Mesenteric fat pad (tissue), 1 donor: ENCODE measurements around the gene PCDH12. TPM values are rescaled to one million over a fixed set of nuclear protein-coding genes. Genes with fewer than 3 reads are reported as not detected.

Experiments used
- DNase-seq: peaks from one replicate; pipeline ENCODE4 v3.0.0-alpha.2; 2020; ENCODE audit warnings: low spot score
- total RNA-seq: library from RNA; stranded (reverse); fragmentation: NEBNext Ultra II Directional; extraction: Animal tissue kit (Norgen Biotek cat#: 25700); gene quantifications from one replicate; pipeline ENCODE4 v1.2.1, GENCODE V29; 2021
- donor health status: DM: yes; HTN: yes; CAD: no.

The PCDH12 gene
- total RNA-seq, 1 donor from 2014 or later, result 6.4 TPM

DNA sequence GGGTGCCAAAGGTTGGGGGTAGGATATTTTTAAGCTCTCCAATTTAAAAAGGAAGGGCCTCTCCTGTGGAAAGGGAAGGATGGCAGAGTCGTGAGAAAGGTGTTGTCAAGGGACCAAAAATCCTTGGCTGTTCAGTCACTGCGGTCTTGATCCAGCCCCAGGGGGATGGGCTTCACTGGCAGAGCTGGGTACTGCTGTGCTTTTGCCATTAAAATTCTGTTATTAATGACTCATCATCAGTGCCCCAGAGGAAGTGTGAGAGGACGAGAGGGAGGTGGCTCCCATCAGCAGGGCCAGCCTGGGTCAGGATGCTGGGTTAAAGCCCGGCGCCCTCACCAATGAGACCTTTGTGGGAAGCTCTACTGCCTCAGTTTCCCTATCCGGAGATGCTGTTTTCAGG lies 16.7 kb downstream of the PCDH12 start:
- no peak for DNase-seq

DNA sequence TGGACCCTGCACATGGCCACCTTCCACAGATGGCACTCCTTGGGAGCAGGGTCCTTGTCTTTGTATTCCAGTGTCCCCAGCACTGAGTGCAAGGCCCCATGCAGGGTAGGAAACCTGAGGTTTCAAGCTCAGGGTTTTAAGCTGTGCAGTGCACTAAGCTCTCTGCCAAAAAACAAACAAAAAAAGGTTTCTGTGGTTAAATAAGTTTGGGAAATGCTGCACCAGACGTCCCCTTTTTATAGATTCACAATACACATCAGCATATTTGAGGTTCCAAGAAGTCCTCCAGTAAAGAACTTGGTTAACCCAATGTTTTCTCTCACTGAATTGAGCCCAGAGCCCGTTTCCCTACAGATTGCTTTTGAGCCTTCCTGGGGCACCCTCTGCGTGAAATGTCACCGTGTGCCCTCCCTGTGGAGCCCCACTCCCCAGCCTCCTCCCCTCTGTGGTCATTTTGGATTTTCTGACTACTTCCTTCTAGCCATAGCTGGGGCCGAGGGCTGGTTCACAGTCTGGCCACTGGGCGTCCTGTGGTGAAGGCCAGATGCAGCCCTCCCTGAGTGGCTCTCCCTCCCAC lies 17.2 kb downstream of the PCDH12 start:
- DNase-seq, result no peak

DNA sequence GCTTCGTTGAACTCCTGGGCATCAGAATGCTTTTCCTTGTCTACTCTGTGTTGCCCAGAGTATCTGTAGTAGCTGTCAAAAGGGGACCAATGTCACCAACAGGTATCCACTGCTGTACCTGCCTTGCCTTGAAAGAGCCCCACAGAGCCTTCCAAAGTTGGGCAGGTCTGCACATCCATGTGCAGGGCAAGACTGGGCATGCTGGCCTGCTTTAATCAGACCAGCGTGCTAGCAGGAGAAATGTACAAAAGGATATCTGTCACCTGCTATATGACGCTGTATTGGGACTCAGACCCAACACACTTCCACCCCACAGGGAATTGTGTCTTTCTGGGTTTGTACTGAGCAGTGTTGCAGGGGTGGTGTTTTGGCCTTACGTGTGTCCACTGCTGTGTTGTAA lies 22.5 kb downstream of the PCDH12 start:
- no peak for DNase-seq

DNA sequence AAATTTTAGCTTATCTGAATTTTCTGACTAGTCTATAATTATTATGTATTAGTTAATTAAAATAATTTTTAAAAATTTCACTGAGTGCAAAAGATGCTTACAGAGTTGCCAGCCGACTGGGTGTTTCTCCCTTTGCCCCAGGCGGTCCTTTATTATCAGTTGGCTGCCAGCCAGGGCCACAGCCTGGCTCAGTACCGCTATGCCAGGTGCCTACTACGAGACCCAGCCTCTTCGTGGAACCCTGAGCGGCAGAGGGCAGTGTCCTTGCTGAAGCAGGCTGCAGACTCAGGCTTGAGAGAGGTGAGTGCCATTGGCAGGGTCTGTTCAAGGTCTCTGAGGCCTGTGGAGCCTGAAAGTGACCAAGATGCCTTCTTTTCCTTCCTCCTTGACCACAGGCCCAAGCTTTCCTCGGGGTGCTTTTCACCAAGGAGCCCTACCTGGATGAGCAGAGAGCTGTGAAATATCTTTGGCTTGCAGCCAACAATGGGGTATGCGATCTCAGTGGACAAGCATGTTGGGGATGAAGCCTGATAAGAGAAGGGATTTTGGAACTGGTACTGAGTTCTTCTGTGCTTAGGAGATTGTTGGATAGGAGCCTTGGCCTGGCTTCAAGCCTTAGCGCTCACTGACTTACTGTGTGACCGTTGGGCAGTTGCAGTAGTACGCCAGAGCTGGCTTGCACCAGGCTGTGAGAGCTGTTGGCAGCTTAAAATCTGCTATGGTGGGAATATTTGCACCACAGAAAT lies 23.7 kb downstream of the PCDH12 start:
- no peak for DNase-seq

DNA sequence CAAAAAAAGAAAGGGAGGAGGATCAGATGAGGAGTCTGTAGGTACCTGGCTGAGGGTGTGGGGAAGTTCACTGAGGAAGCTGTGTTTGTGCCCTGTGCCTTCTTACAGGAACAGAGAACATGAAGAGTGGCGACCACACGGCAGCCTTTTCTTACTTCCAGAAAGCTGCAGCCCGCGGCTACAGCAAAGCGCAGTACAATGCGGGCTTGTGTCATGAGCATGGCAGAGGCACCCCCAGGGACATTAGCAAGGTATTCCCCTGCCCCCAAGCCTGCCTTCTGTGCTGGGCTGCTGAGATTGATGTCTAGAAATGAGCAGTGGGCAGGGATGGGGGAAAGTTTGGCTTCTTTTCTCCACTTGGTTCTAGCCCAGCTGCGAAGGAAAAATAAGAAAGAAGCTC lies 24.9 kb downstream of the PCDH12 start:
- no peak for DNase-seq

DNA sequence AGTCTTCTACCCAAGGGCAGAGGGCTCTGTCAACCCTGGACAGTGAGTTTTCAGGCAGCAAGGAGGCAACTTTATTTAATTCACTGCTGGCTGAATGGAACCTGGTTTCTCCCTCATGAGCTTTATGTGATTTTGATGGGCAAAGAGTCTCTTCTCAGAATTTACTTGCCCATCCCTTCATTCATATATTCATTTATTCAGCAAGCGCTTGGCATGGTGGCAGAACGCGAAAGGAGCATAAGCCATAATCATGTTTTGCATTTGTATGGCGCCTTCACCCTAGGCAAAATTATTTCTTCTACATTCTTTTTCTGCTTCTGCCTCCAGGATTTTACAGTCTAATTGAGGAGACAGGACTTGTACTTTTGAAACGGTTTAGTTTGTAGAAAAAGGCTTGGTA lies 26.3 kb downstream of the PCDH12 start:
- DNase-seq, result no peak

DNA sequence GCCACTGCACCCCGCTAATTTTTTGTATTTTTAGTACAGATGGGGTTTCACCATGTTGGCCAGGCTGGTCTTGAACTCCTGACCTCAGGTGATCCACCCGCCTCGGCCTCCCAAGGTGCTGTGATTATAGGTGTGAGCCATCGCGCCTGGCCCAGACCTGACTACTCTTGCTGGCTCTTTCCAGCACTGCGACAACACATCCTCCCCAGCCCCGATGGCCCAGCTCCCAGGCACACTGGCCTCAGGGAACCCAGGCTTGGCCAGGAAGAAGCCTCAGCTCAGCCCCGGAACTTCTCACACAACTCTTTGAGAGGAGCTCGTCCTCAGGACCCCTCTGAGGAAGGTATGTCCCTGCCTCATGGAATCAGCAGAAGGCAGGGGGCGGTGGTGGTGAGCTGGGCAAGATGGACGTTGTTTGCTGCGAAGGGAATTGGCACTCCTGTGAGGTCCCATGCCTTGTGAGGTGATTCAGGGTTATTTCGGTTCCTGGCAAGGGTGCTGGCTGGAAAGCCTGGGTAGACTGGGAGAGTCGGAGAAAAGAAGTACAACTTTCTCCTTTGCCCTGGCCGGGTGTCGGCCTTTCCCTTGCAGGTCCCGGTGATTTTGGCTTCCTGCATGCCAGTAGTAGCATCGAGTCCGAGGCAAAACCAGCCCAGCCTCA lies 28.5 kb downstream of the PCDH12 start:
- no peak for DNase-seq

DNA sequence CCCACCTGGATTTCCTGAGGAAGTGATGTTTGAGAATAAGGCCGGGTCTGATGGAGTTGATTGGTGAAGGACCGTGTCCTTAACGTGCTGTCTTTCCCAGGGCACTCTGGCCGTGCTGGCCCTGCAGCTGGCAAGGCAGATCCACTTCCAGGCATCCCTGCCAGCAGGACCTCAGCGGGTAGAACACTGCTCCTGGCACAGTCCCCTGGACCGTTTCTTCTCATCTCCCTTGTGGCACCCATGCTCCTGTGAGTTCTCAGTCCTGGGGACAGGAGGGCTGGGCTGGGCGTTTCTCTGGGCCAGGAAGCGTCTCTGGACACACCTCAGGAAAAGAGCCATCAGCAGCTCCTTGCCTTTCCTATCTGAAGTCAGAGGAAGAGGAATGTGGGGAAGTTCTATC lies 30.0 kb downstream of the PCDH12 start:
- peak; percentile 73 for DNase-seq

DNA sequence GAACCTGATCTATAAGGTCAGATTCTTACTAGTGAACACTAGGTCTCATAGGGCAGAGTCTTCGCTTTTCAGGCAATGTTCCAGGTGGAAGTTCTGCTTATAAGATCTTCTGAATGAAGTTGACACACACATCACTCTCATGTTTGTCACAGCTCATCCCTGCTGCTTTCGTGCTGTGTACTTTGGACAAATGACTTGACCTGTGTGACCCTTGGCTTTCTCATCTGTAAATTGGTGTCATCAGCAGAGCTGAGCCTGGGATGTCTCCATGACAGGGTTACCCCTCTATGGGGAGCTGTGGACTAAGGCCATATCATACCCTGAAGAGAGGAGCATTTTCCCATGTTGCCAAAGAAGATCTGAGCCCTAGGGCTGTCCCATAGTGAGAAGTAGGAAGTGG lies 31.6 kb downstream of the PCDH12 start:
- DNase-seq, result no peak

DNA sequence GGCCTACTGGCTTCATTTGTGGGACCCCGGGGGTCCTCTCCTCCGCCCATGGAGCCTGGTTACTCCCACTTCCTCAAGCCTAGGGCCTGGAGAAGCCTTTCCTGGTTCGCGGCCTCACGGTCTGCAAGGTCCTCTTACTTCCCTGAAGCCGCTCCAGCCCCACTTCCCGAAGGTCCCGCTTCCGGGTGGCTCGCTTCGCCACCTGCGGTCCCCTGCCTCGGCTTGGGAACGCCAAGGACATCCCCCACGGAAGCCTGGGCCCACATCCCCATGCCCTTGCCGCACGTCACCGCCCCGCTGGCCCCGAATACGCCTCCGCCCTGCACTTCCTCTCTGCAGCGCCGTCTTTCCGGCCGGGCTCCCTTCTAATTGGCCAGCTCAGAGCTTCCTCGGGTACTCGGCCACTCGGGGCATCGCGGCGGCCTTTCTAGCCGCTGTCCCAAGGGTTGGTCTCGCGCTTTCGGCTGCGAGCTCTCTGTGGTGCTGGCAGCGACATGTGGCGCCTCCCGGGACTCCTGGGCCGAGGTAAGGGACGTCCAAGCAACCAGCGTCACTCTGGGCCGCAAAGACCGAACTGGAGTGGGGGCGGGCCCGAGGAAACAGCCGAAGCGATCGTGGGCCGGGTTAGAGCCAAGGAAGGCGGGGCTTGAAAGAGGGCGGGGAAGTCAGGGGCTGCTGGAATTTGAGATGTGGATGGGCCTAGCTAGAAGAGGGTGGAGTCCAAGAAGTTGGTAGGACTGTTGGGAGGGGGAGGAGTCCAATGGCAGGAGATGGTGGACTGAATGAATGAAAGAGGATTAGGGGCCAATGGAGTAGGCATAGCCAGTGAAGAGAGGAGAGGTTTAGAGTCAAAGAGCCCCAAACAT lies 34.3 kb downstream of the PCDH12 start, which contains the start of gene DELE1:
DELE1 (plus strand) TSS at position 424 of the 866 bp plus-strand sequence; CDS start at position 495, 71 bp downstream.
- DNase-seq, result peak; percentile 98

DNA sequence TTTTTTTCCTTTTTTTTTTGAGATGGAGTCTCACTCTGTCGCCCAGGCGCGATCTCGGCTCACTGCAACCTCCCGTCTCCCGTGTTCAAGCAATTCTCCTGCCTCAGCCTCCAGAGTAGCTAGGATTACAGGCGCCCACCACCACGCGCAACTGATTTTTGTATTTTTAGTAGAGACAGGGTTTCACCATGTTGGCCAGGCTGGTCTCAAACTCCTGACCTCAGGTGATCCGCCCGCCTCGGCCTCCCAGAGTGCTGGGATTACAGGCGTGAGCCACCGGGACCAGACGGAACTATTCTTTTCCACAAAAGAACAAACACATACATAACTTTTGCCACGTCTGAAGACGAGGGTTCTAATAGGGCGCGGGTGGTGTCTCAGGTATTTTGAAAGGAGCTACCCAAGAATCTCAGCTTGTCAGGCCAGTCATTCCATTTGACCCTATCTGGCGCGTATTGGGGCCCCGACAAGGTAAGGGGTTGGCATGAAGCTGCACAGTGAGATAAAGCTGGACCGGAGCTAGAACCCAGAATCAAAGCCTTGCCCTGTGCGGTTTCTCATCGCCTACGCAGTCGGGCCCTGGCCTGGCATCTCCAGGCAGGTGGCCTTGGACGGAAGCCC lies 35.1 kb downstream of the PCDH12 start:
- peak; percentile 55 for DNase-seq

DNA sequence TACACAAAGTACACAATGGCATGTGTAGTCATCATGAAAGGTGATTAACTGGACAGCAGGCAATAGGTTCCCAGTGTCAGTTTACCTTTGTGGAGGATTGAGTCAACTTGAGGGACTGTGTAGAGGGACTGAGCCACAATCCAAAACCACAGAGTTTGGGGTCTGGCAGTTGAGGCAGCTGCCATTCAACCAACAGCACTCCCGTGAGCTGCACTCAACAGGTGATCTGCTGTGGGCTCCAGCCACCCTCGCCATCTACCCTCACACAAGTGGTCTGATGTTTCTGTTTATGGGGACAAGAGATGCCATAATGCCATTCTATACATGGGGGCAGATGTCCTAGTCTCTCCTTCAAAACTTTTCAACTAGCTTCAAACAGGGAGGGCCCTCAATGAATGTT lies 37.2 kb downstream of the PCDH12 start:
- peak; percentile 26 for DNase-seq

DNA sequence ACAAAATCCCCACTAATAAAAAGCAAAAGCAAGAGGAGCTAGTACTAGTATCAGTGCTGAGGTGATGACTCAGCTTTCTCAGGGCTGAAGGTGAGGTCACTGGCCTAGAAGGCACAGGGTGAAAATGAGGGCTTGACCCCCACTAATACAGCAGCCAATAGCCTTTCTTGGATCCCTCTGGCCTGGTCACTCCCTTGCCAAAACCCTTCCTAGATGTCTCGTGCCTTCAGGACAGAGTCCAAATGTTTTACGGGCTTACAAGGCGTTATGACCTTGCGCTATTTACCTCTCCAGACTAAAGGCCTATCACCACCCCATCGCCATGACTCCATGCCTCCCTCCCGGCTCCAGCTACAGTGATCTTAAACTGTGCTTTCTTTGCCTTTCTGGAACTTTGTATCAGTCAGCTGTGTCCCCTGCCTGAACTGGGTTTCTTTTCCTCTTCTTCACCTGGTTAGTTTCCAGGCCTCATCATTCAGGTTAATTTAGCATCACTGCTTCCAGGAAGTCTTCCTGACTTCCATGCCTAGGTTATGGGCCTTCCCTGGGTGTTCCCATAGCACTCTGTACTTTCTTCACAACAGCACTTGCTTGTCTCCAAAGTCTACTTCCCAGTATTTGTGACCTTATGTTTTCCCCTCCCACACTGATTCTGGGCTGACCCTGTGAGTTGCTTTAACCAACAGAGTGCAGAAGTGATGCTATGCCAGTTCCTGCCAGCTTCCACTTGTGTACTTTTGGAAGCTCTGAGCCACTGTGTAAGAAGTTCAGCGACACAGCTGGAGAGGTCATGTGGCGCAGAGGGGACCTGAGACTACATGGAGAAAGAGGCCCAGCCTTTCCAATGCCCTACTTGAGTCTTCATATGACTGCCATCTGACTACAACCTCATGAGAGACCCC lies 38.5 kb downstream of the PCDH12 start:
- DNase-seq, result peak; percentile 43

DNA sequence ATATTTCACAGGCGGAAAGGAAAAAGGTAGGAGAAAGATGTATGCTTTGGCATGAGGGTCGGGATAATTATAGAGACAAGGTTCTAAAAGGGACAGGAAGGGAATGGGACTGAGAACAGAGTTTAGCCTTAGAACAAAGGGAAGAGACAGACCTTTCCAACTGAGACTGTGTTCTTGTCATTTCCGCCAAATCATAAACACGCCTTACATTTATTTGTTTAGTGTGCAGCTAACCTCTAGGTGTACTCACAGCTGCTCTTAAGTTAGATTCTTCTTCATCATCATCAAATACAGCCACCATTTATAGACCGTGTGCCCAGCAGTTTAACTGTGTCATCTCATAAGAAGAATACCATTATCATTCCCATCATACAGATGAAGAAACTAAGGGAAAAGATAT lies 40.2 kb downstream of the PCDH12 start:
- DNase-seq, result no peak

DNA sequence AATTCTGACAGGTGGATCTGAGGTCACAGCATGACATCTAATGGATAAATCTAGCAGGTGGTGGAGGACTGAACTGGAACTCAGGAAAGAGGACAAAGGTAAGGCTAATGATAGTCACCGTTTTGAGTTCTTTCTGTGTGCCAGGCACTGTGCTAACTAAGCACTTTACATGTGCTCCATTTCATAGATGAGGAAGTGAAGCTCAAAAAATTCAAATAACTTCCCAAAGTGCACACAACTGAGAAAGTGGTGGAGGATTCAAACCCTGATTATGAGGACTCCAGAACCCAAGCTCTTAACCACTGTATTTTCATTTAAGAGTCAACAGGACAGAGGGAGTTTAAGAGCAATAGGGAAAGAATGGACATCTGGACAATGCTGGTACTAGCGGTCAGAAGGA lies 41.5 kb downstream of the PCDH12 start:
- no peak for DNase-seq

DNA sequence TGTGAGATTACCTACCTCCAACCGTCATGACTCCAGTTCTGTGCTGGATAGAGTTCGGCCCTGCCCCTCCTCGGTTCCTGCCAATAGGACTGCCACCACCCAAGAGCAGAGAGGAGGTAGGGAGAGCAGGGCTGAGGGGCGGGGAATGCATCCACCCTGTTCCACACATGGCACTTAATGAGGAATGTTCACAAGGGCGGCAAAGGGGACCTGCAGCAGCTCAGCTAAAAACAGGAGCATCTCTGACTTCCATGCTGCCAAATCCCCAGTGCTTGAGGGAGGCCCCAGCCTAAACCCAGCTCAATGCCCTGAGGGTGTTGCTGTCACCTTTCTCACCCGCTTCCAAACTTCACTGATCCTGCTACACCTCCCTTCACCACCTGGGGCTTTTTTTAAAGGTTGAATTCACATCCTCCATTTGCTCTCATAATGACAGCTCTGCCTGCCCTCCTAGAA lies 42.1 kb downstream of the PCDH12 start:
- peak; percentile 57 for DNase-seq

DNA sequence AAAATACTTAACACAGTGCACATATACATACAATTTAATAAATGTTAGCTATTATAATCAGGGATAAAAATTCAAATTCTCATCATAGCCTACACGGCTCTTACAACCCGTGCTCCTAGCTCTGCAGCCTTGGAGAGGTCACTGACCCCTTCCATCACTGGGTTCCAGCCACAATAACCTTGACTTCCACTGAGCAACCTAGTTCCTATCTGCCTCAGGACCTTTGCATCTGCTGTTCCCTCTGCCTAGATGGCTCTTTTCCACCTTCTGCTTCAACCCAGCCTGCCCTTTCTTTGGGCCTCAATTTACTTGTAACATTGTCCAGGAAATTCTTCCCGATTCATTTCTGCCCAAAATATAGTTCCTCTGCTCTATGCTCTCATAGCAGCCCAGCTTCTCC lies 43.2 kb downstream of the PCDH12 start:
- no peak for DNase-seq

DNA sequence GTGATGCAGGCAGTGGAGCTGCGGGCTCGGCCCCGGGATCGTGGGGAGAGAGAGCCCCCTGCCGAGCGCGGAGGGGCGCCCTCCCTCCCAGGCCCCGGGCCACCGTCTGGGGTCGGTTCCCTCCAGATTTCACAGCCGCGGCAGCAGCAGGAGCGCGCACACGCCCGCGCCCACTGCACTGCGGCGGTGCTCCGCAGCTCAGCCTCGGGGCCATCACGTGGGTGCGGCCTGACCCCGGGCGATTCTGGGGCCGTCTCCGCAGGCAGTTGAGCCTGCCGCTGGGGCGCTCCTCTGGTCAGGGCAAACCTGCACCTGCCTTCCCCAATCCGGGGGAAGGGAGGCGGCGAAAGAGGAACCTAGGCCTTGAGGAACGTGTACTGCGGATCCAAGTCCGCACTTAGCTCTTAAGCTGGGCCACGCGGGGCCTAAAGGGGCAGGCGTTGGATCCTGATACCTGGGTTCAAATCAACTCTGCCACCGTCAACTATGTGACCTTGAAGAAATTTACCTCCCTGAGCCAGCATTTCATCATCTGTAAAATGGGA lies 43.7 kb downstream of the PCDH12 start:
- no peak for DNase-seq

DNA sequence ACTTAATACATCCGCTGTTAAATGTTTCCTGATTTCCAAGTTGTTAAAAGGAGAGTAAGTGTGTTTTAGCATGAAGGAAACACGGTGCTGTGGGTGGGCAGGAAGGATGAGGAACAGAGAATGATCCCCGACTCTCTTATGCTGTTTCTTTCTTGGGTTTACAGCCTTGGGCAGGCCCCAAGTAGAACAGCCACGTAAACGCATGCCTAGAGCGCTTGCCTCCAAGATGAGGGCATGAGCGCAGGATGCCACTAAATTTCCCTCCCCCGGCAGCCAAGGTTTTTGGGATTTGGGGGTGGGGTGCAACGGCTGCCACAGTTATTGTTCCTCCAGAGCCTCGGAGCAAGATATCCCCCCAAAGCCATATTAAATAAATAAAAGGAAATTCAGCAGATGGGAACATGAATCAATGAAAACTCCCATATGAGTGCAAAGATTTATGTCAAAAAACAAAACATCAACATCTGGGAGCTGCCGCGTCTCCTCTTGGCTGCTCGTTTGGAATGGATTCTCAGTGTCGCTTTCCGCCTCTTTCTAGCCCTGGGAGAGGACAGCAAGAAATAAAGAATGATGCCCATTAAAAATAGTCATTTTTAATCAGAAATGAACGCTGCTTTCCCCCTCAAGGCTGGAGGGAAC lies 44.3 kb downstream of the PCDH12 start:
- no peak for DNase-seq
